HCT116 (cell line): ENCODE measurements around the gene TNNC2. TPM values are rescaled to one million over a fixed set of nuclear protein-coding genes. Genes with fewer than 3 reads are reported as not detected.
A peak's percentile ranks its signal among the peaks of the same experiment; 100 is the strongest.

Source experiments
- ATAC-seq: fragments of 200-7000 bp; cut with Tn5 transposase; 2 replicates; pipeline ENCODE4 v1.9.1; 2020; ENCODE audit warnings: mild to moderate bottlenecking, moderate library complexity
- BruUV-seq: library from RNA; stranded (reverse); fragments of 400-500 nt; replicated peaks from 2 replicates; lab custom pipeline; 2021; lab: Mats Ljungman, UMichigan
- CTCF ChIA-PET: fragments of 300-600 bp; sonication (Branson Sonifier 250); formaldehyde crosslinking; loops from one replicate; lab custom pipeline; 2021; ENCODE audit warnings: antibody characterized with exemption; lab: Charles Lee
- POLR2A ChIA-PET: fragments of 300-600, 350-600 bp; sonication (Branson Sonifier 250); formaldehyde crosslinking; loops from one replicate; lab custom pipeline; 2021; ENCODE audit warnings: antibody characterized with exemption; lab: Charles Lee
- RAD21 ChIA-PET, 2 experiments: fragments of 300-600 bp; sonication (Branson Sonifier 250); formaldehyde crosslinking; loops; one replicate each; lab custom pipeline; 2023; ENCODE audit warnings: low total read pairs in 2 of 2; ENCODE audit not compliant: uncharacterized antibody in 2 of 2, unreplicated experiment in 2 of 2, low non-redundant PET in 1 of 2; lab: Charles Lee
- DNase-seq: peaks from one replicate; pipeline ENCODE4 v3.0.0-alpha.2; 2010; ENCODE audit warnings: low read depth, low spot score
- H2AFZ ChIP-seq: fragments of 200-600 bp; shearing (Covaris generic), sonication (generic); 2 replicates; pipeline ENCODE4 v1.6.1; 2017; ENCODE audit warnings: low read depth, mixed run types, mixed read lengths, antibody characterized with exemption, low read length; ENCODE audit not compliant: poor library complexity, severe bottlenecking
- H3K27ac ChIP-seq: 2 replicates; pipeline ENCODE4 v1.5.1; 2012; ENCODE audit warnings: low read depth, low read length
- H3K27me3 ChIP-seq: fragments of 200-600 bp; sonication (generic); 2 replicates; pipeline ENCODE4 v1.6.1; 2016; ENCODE audit warnings: mixed run types, low read length, mixed read lengths; ENCODE audit not compliant: insufficient read depth
- H3K36me3 ChIP-seq, 2 experiments: fragments of 200-500 bp in 1 of 2; fragments of 200-600 bp in 1 of 2; sonication (Bioruptor generic) in 1 of 2; sonication (generic) in 1 of 2; 2 replicates each; pipeline versions ENCODE4 v1.5.1 to v1.6.1; 2014 to 2016; ENCODE audit warnings: low read length in 2 of 2, inconsistent platforms in 1 of 2, mixed read lengths in 1 of 2, mixed run types in 1 of 2; ENCODE audit not compliant: insufficient read depth in 2 of 2, control insufficient read depth in 1 of 2
- H3K4me1 ChIP-seq, 2 experiments: fragments of 200-600 bp in 1 of 2; sonication (generic) in 1 of 2; 2 replicates each; pipeline versions ENCODE4 v1.5.1 to v1.6.1; 2012 to 2017; ENCODE audit warnings: low read length in 2 of 2, inconsistent platforms in 1 of 2, mild to moderate bottlenecking in 1 of 2, mixed read lengths in 1 of 2, mixed run types in 1 of 2, moderate library complexity in 1 of 2; ENCODE audit not compliant: insufficient read depth in 2 of 2, control insufficient read depth in 1 of 2
- H3K4me2 ChIP-seq: fragments of 200-600 bp; sonication (generic); 2 replicates; pipeline ENCODE4 v1.6.1; 2017; ENCODE audit warnings: mixed run types, low read length, mixed read lengths
- H3K4me3 ChIP-seq, 2 experiments: fragments of 200-600 bp in 1 of 2; sonication (generic) in 1 of 2; replicated peaks in 1 of 2; 2 replicates each; pipeline ENCODE4 v1.5.1; 2011 to 2016; ENCODE audit warnings: low read length in 2 of 2, control low read depth in 1 of 2, low read depth in 1 of 2, mild to moderate bottlenecking in 1 of 2, mixed read lengths in 1 of 2, mixed run types in 1 of 2
- H3K79me2 ChIP-seq: fragments of 200-600 bp; sonication (generic); 2 replicates; pipeline ENCODE4 v1.6.1; 2017; ENCODE audit warnings: mild to moderate bottlenecking, mixed run types, low read length, moderate library complexity, mixed read lengths; ENCODE audit not compliant: insufficient read depth
- H3K9ac ChIP-seq: fragments of 200-600 bp; sonication (generic); 2 replicates; pipeline ENCODE4 v1.6.1; 2016; ENCODE audit warnings: low read length, mixed read lengths
- H3K9me2 ChIP-seq: fragments of 200-600 bp; sonication (generic), shearing (Covaris generic); 2 replicates; pipeline ENCODE4 v1.6.1; 2017; ENCODE audit warnings: mixed run types, mild to moderate bottlenecking, moderate library complexity; ENCODE audit not compliant: insufficient read depth
- H3K9me3 ChIP-seq, 2 experiments: fragments of 200-500 bp in 1 of 2; fragments of 200-600 bp in 1 of 2; sonication (Bioruptor generic) in 1 of 2; sonication (generic) in 1 of 2; 2 replicates each; pipeline ENCODE4 v1.6.1; 2014 to 2017; ENCODE audit warnings: low read length in 2 of 2, mixed read lengths in 2 of 2, inconsistent platforms in 1 of 2, low read depth in 1 of 2, mild to moderate bottlenecking in 1 of 2, mixed run types in 1 of 2, moderate library complexity in 1 of 2; ENCODE audit not compliant: control insufficient read depth in 1 of 2, insufficient read depth in 1 of 2
- H4K20me1 ChIP-seq: fragments of 200-600 bp; sonication (generic), shearing (Covaris generic); 2 replicates; pipeline ENCODE4 v1.6.1; 2017; ENCODE audit warnings: mixed run types, mild to moderate bottlenecking, moderate library complexity; ENCODE audit not compliant: insufficient read depth
- CBX3 ChIP-seq: IDR thresholded peaks from 2 replicates; pipeline ENCODE4 v1.6.1; 2012; ENCODE audit warnings: low read depth
- CEBPB ChIP-seq: IDR thresholded peaks from 2 replicates; pipeline ENCODE4 v1.6.1; 2012; ENCODE audit warnings: low read depth
- FOSL1 ChIP-seq: IDR thresholded peaks from 2 replicates; pipeline ENCODE4 v1.6.1; 2012; ENCODE audit warnings: low read depth
- MAX ChIP-seq: IDR thresholded peaks from 2 replicates; pipeline ENCODE4 v1.6.1; 2012
- POLR2A ChIP-seq: IDR thresholded peaks from 2 replicates; pipeline ENCODE4 v1.7.0; 2011; ENCODE audit warnings: borderline replicate concordance; ENCODE audit not compliant: insufficient read depth, insufficient read length; ENCODE audit errors: extremely low read depth
- POLR2AphosphoS5 ChIP-seq: IDR thresholded peaks from 2 replicates; pipeline ENCODE4 v1.6.1; 2011; ENCODE audit warnings: mild to moderate bottlenecking, low read depth, low read length, moderate library complexity
- SIN3A ChIP-seq: IDR thresholded peaks from 2 replicates; pipeline ENCODE4 v1.6.1; 2012; ENCODE audit warnings: low read depth
- SP1 ChIP-seq: IDR thresholded peaks from 2 replicates; pipeline ENCODE4 v1.6.1; 2012; ENCODE audit warnings: low read depth
- SRF ChIP-seq: IDR thresholded peaks from 2 replicates; pipeline ENCODE4 v1.6.1; 2012; ENCODE audit warnings: low read depth
- TCF7L2 ChIP-seq: IDR thresholded peaks from 2 replicates; pipeline ENCODE4 v1.7.0; 2011; ENCODE audit warnings: borderline replicate concordance, inconsistent platforms; ENCODE audit not compliant: insufficient read depth, insufficient read length; ENCODE audit errors: extremely low read depth
- YY1 ChIP-seq: IDR thresholded peaks from 2 replicates; pipeline ENCODE4 v1.6.1; 2011; ENCODE audit warnings: low read length, low read depth, moderate library complexity, mild to moderate bottlenecking; ENCODE audit not compliant: insufficient replicate concordance; ENCODE audit errors: extremely low read depth
- ZBTB33 ChIP-seq: IDR thresholded peaks from 2 replicates; pipeline ENCODE4 v1.6.1; 2011; ENCODE audit warnings: mild to moderate bottlenecking, low read length, moderate library complexity; ENCODE audit not compliant: insufficient replicate concordance; ENCODE audit errors: extremely low read depth
- ZFX ChIP-seq: fragments of 450-650 bp; IDR thresholded peaks from 2 replicates; pipeline ENCODE4 v1.6.1; 2017
- intact Hi-C: fragments of 100-400 bp; cut with micrococcal nuclease; formaldehyde crosslinking; loops from 2 replicates; pipeline ENCODE4 v1.10.0; 2022
- total RNA-seq: library from RNA; stranded (reverse); gene quantifications from one replicate; pipeline ENCODE4 v1.2.1, GENCODE V29; 2021; ENCODE audit not compliant: unreplicated experiment

Gene TNNC2
- total RNA-seq, 1 experiment from 2014 or later = not detected

GRCh38 chr20:45833030-45833882, 6.1 kb upstream of the TNNC2 start, which contains the start of gene SNX21:
Gene SNX21, plus strand, starts transcription at chr20:45833799. Its CDS starts 121 bp downstream, at chr20:45833920.
- Histone ChIP-seq H3K4me1 (peaks cover 26 to 35% of the 10 kb centered on the region in 2 experiments), H3K27ac (peak within 1 kb of the TSS; percentile 68), H3K9me2 (no peaks in the 10 kb centered on the region), H3K4me3 (peak within 1 kb of the TSS; percentile 65 to 74), H3K36me3 (no peaks in the 10 kb centered on the region), H3K79me2 (no peaks in the 10 kb centered on the region), H3K9ac (peak within 1 kb of the TSS; percentile 66), H2AFZ (peak within 1 kb of the TSS; percentile 24), H4K20me1 (no peaks in the 10 kb centered on the region), H3K4me2 (peak within 1 kb of the TSS; percentile 90), H3K9me3 (no peaks in the 10 kb centered on the region), H3K27me3 (no peaks in the 10 kb centered on the region)
- ATAC-seq (peak; percentile 91), DNase-seq (no peak)
- intact Hi-C loops = loop anchor here (10.0 kb wide), 1 partner anchor 102 kb away; the partner anchor contains the start of gene PCIF1
- ChIA-PET RAD21 (no interaction called here), POLR2A (interaction anchor here (0.7 to 0.9 kb wide), 3 partner anchors 11 to 138 kb away, joined by 3 to 4 read pairs (median 3); no protein-coding TSS in a partner anchor), CTCF (no interaction called here)
- TF ChIP-seq SRF = no peak
- TF ChIP-seq ZBTB33 = no peak
- peak; percentile 77; the same call in 1 of the 2 replicates for TF ChIP-seq CEBPB
- TF ChIP-seq SIN3A = 0 out of 2 replicates have a peak, but pooled peaks have one; percentile 58
- TF ChIP-seq POLR2AphosphoS5 = peak; percentile 70; the same call in 1 of the 2 replicates
- TF ChIP-seq POLR2A = no peak
- TF ChIP-seq CBX3 = no peak
- TF ChIP-seq FOSL1 = no peak
- TF ChIP-seq ZFX = no peak
- TF ChIP-seq YY1 = peak; percentile 30
- TF ChIP-seq MAX = no peak
- TF ChIP-seq SP1 = peak; percentile 20; the same call in 1 of the 2 replicates
- TF ChIP-seq TCF7L2 = no peak
- TSS peak; percentile 63 for BruUV-seq
